ENCODE results near the gene SMIM20. TPM values are rescaled to one million over a fixed set of nuclear protein-coding genes. Genes with fewer than 3 reads are reported as not detected.

The SMIM20 gene
- total RNA-seq, 4 donors from 2014 or later: 26.5 to 44.2 (median 34.8) TPM

DNA sequence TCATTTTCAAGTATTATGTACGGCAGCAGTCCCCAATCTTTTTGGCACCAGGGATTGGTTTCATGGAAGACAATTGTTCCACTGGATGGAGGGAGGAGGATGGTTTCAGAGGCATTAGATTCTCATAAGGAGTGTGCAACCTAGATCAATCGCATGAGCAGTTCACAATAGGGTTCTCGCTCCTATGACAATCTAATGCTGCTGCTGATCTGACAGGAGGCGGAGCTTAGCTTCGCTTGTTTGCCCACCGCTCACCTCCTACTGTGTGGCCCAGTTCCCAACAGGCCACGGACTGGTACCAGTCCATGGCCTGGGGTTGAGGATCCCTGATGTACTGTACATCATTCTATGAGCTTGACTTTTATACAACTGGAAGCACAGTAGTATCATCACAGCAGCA lies 48.4 kb downstream of the SMIM20 start:
- no peak for ATAC-seq
- Histone ChIP-seq H3K27me3 (no peaks in the 10 kb centered on the region), H3K4me3 (no peak overlapping the region), H3K4me1 (no peaks in the 10 kb centered on the region), H3K36me3 (no peaks in the 10 kb centered on the region), H3K9me3 (no peaks in the 10 kb centered on the region), H3K27ac (no peak overlapping the region)
- 80 to 95% methylated on average over 1 to 6 of the region's 7 CpGs for WGBS, 2 donors (ENCODE audit: low coverage in 1 of 2)
- TF ChIP-seq EP300 (IDR thresholded peaks at IDR 0.05): no peak
- no peak for TF ChIP-seq POLR2AphosphoS5 (IDR thresholded peaks at IDR 0.05)
- TF ChIP-seq, protein P1, sequence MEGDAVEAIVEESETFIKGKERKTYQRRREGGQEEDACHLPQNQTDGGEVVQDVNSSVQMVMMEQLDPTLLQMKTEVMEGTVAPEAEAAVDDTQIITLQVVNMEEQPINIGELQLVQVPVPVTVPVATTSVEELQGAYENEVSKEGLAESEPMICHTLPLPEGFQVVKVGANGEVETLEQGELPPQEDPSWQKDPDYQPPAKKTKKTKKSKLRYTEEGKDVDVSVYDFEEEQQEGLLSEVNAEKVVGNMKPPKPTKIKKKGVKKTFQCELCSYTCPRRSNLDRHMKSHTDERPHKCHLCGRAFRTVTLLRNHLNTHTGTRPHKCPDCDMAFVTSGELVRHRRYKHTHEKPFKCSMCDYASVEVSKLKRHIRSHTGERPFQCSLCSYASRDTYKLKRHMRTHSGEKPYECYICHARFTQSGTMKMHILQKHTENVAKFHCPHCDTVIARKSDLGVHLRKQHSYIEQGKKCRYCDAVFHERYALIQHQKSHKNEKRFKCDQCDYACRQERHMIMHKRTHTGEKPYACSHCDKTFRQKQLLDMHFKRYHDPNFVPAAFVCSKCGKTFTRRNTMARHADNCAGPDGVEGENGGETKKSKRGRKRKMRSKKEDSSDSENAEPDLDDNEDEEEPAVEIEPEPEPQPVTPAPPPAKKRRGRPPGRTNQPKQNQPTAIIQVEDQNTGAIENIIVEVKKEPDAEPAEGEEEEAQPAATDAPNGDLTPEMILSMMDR (IDR thresholded peaks at IDR 0.05): no peak
- TF ChIP-seq POLR2A (IDR thresholded peaks at IDR 0.05): no peak

DNA sequence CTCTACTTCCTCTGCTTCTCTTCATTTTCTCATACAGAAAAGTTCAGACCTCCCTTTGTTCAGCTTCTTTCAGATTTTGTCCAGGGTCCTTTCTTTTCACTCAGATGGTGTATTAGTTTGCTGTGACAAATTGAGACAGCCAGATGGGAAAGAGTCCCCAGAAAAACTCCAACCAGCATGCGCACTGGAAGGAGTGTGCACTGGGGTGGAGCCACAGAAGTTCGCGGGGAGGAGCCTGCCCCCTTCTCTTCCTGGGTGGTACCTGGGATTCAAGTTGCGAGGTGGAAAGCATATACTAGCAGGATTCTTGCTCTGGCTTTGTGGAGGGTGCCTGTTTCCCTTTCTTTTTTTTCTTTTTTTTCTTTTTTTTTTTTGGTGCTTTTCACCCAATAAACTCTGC lies 51.6 kb downstream of the SMIM20 start:
- ATAC-seq: no peak
- Histone ChIP-seq H3K36me3 (no peaks in the 10 kb centered on the region), H3K27me3 (no peaks in the 10 kb centered on the region), H3K27ac (no peak overlapping the region), H3K4me1 (no peaks in the 10 kb centered on the region), H3K9me3 (no peaks in the 10 kb centered on the region), H3K4me3 (no peak overlapping the region)
- TF ChIP-seq EP300 (IDR thresholded peaks at IDR 0.05) (no peak), POLR2AphosphoS5 (IDR thresholded peaks at IDR 0.05) (no peak), POLR2A (IDR thresholded peaks at IDR 0.05) (no peak)
- TF ChIP-seq, protein P1 (IDR thresholded peaks at IDR 0.05): no peak
- WGBS, 2 donors (ENCODE audit: low coverage in 1 of 2): 88% methylated on average over 4 of the region's 4 CpGs; no CpG with 5 or more reads in 1 of the 2 donors

DNA sequence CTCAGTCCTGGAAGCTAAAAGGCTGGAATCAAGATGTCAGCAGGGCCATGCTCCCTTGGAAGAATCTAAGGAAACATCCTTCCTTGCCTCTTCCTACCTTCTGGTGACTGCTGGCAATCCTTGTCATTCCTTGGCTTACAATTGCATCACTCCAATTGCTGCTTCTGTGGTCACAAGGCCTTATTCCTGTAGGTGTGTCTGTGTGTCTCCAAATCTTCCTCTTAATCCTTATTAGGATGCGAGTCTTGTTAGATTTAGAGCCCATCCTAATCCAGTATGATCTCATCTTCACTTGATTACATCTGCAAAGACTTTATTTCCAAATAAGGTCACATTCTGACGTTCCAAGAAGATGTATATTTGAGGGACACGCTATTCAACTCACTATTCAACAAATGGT lies 52.2 kb downstream of the SMIM20 start:
- H3K27ac ChIP-seq: no peak overlapping the region
- H3K9me3 ChIP-seq: no peaks in the 10 kb centered on the region
- no peak overlapping the region for H3K4me3 ChIP-seq
- no peaks in the 10 kb centered on the region for H3K36me3 ChIP-seq
- no peaks in the 10 kb centered on the region for H3K27me3 ChIP-seq
- no peaks in the 10 kb centered on the region for H3K4me1 ChIP-seq
- 67 to 68% methylated on average over 3 of the region's 3 CpGs for WGBS, 2 donors (ENCODE audit: low coverage in 1 of 2)
- no peak for ATAC-seq
- TF ChIP-seq POLR2A (IDR thresholded peaks at IDR 0.05): no peak
- TF ChIP-seq, protein P1 (IDR thresholded peaks at IDR 0.05): no peak
- TF ChIP-seq EP300 (IDR thresholded peaks at IDR 0.05): no peak
- no peak for TF ChIP-seq POLR2AphosphoS5 (IDR thresholded peaks at IDR 0.05)

DNA sequence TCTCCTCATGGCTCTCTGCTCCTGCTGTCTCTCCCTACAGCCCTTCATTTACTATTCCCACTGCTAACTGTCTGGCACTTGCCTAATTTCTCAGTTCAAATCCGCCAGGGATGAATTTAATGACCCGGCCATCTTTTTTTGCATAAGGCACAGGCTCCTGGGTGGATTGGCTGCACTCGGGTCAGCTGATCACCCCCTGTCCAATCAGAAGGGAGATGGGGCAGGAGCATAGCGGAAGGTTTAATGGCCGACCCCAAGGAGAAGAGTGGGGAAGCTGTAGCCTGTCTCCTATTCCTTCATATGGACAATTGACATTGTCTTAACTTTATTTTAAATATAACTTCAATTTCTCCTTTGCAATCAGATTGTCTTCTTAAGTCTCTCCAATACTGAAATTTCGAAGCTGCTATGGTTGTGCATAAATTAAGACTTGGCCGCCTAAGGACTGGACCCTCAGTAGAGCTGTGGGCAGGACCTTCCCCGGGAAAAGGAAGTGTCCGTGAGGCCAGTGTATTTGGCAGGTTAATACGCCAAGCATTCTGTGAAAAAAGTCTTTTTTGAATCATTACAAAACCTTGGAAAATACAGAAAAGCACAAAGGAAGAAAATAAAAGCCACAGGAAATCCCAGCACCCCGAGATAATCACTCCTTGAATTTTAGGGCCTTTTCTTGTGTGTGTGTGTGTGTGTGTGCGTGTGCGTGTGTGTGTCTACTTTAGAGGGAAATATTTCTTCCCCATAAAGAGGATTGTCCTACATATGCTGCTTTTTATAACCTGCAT lies 55.5 kb downstream of the SMIM20 start:
- WGBS, 2 donors (ENCODE audit: low coverage in 1 of 2): 54 to 70% methylated on average over 7 to 12 of the region's 13 CpGs
- H3K27ac ChIP-seq: peak overlapping the region in 1 of 4 donors; percentile 12
- no peak for ATAC-seq
- no peaks in the 10 kb centered on the region for H3K36me3 ChIP-seq
- no peaks in the 10 kb centered on the region for H3K9me3 ChIP-seq
- H3K4me3 ChIP-seq: no peak overlapping the region
- no peaks in the 10 kb centered on the region for H3K4me1 ChIP-seq
- no peaks in the 10 kb centered on the region for H3K27me3 ChIP-seq
- TF ChIP-seq POLR2A (IDR thresholded peaks at IDR 0.05): no peak
- TF ChIP-seq POLR2AphosphoS5 (IDR thresholded peaks at IDR 0.05): no peak

DNA sequence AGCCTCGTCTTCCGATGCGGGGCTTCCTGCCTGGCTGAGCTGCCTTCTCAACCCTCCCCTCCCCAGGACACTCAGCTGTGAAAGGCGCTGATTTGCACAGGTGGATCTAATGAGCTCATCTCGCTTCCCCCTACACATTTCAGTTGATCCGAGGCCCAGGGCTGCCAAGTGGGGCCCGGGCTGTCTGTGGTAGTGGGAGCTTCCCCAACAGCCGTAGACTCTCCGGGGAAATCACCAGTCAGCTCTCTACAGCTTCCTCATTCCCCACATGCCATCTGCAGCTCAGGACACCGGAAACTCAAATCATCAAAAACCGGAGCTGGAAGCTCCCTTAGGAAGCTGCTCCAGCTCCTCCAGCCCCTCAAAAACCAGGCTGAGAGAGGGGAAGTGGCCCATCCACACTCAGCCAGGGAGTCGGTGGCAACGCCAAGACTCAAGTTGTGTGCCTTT lies 56.2 kb downstream of the SMIM20 start:
- no peaks in the 10 kb centered on the region for H3K36me3 ChIP-seq
- ATAC-seq: peak; percentile 58
- no peaks in the 10 kb centered on the region for H3K4me1 ChIP-seq
- H3K27ac ChIP-seq: peak overlapping the region in 1 of 4 donors; percentile 6
- TF ChIP-seq, protein P1 (IDR thresholded peaks at IDR 0.05): no peak
- TF ChIP-seq POLR2AphosphoS5 (IDR thresholded peaks at IDR 0.05) (no peak), EP300 (IDR thresholded peaks at IDR 0.05) (no peak)
- H3K27me3 ChIP-seq: no peaks in the 10 kb centered on the region
- WGBS, 2 donors (ENCODE audit: low coverage in 1 of 2): 20 to 52% methylated on average over 3 to 9 of the region's 13 CpGs
- no peaks in the 10 kb centered on the region for H3K9me3 ChIP-seq
- H3K4me3 ChIP-seq: no peak overlapping the region

Data from gastroesophageal sphincter (tissue), 4 donors.